GM23248 (cell line): ENCODE measurements around the gene ALX3.

Experiments used
- EZH2 ChIP-seq: fragments of 200-600 bp; sonication (generic); IDR thresholded peaks from 2 replicates; pipeline ENCODE4 v1.6.1; 2018; ENCODE audit warnings: antibody characterized with exemption, mild to moderate bottlenecking; ENCODE audit not compliant: insufficient read depth, poor library complexity, severe bottlenecking
- EZH2phosphoT487 ChIP-seq: fragments of 200-600 bp; sonication (generic); IDR thresholded peaks from 2 replicates; pipeline ENCODE4 v1.6.1; 2018; ENCODE audit warnings: antibody characterized with exemption, moderate library complexity, mild to moderate bottlenecking, low read depth; ENCODE audit not compliant: insufficient read depth

GRCh38 chr1:110102081-110102480 is 31.6 kb upstream of the ALX3 start:
- TF ChIP-seq EZH2phosphoT487 (no peak), EZH2 (no peak)
